ENCODE data around the gene RIT1. TPM values are rescaled to one million over a fixed set of nuclear protein-coding genes. Genes with fewer than 3 reads are reported as not detected.
A peak's percentile ranks its signal among the peaks of the same experiment; 100 is the strongest.

RIT1 gene
- total and polyA plus RNA-seq, 7 donors = 5.1 to 16.9 (median 11.1) TPM

DNA sequence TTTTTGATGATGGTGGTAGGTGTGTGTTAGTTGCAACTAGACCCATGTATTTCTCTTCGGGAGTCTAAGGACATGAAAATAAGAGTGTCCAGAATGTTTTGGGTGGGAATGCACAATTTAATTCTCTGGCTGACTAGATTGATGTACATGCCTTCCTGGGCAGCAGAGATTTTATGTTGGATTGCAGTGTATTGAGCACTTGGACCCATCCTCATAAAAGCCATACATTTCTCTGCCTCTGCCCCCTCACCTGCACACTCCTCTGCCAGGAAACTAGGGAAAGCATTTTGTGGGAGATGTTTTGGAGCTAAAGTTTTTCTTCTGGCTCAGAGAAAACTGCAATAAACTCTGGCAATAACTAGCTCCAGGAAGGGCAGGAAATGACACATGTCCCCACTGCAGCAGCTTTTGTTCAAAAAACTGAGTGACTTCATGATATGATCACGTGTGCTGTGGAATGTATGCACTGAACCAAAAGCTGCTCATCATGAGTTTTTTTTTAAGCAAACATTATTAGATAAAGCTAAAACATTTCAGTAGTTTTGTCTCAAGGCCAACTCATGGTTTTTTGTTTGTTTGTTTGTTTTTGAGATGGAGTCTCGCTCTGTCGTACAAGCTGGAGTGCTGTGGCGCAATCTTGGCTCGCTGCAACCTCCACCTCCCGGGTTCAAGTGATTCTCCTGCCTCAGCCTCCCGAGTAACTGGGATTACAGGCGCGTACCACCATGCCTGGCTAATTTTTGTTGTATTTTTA lies 17.6 kb downstream of the RIT1 start:
- Histone ChIP-seq H3K4me3 (no peak overlapping the region), H3K27ac (peak overlapping the region; percentile 74), H3K36me3 (ENCODE audit: insufficient read depth in 1 of 2, low read depth in 1 of 2) (peaks cover 0 to 30% of the 10 kb centered on the region in 2 donors), H3K9me3 (no peaks in the 10 kb centered on the region), H3K27me3 (ENCODE audit: insufficient read depth in 3 of 3, low read length in 2 of 3) (no peaks in the 10 kb centered on the region), H3K4me1 (peaks cover 10% of the 10 kb centered on the region)
- 50 to 59% (median 54%) methylated on average over 10 of the region's 10 CpGs for WGBS, 3 donors
- no peak for TF ChIP-seq CTCF (IDR thresholded peaks at IDR 0.05)
- peak in 3 of 4 donors; percentile 50 to 57 (median 56) for ATAC-seq
- no peak for DNase-seq
- intact Hi-C loops (cut with DNase I) = loop anchor here in 1 of 2 donors (10.0 kb wide), 1 partner anchor 539 kb away; no protein-coding TSS in a partner anchor

- no peak for DNase-seq
- Histone ChIP-seq H3K27ac (peak overlapping the region; percentile 74), H3K27me3 (ENCODE audit: insufficient read depth in 3 of 3, low read length in 2 of 3) (no peaks in the 10 kb centered on the region), H3K4me3 (no peak overlapping the region), H3K4me1 (peaks cover 10% of the 10 kb centered on the region), H3K36me3 (ENCODE audit: insufficient read depth in 1 of 2, low read depth in 1 of 2) (peaks cover 0 to 22% of the 10 kb centered on the region in 2 donors), H3K9me3 (no peaks in the 10 kb centered on the region)
- no peak for TF ChIP-seq CTCF (IDR thresholded peaks at IDR 0.05)
- WGBS, 3 donors = 22 to 31% (median 22%) methylated on average over 3 of the region's 3 CpGs
- intact Hi-C loops (cut with DNase I) = loop anchor here in 1 of 2 donors (10.0 kb wide), 1 partner anchor 538 kb away; no protein-coding TSS in a partner anchor
- ATAC-seq = no peak
These were observed 18.4 kb downstream of the RIT1 start for GRCh38 chr1:155892796-155893195.

DNA sequence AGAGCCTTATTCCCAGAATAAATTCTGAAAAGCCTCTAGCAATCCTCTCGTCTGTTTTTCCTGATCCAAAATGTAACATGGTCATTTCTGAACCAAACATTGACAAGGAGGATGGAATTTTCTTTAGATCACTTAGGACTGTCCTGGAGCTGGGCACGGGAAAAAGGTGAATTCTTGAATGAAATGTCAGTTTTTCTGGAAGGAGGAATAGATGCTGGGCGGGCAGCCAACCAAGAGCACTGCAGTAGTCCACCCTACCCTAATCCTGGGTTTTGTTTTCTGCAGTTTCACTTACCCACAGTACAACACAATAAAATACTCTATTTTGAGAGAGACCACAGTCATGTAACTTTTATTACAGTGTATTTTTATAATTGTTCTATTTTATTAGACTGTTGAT lies 20.9 kb downstream of the RIT1 start:
- Histone ChIP-seq H3K36me3 (ENCODE audit: insufficient read depth in 1 of 2, low read depth in 1 of 2) (no peaks in the 10 kb centered on the region), H3K27ac (no peak overlapping the region), H3K4me1 (peaks cover 10% of the 10 kb centered on the region), H3K4me3 (no peak overlapping the region), H3K9me3 (no peaks in the 10 kb centered on the region), H3K27me3 (ENCODE audit: insufficient read depth in 3 of 3, low read length in 2 of 3) (no peaks in the 10 kb centered on the region)
- TF ChIP-seq CTCF (IDR thresholded peaks at IDR 0.05) = no peak
- ATAC-seq (no peak), DNase-seq (no peak)
- intact Hi-C loops (cut with DNase I) = loop anchor here in 1 of 2 donors (10.0 kb wide), 1 partner anchor 535 kb away; no protein-coding TSS in a partner anchor
- WGBS, 3 donors = 42 to 53% (median 43%) methylated on average over 3 of the region's 3 CpGs

DNA sequence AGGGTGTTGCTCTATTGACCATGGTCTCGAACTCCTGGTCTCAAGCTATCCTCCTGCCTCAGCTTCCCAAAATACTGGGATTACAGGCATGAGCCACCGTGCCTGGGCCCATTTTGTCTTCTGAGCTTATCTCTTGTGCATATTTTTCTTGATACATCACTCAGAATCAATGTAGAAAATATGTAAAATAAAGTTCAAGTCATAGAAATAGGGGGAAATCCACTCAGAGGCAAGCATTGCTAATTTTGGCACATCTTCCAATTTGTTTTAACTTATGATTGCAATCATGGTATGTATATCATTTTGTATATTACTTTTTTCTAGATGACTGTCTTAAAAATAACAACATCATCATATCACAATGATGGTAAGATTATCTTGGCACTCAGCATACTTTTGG lies 21.6 kb downstream of the RIT1 start:
- no peak for DNase-seq
- Histone ChIP-seq H3K27ac (no peak overlapping the region), H3K27me3 (ENCODE audit: insufficient read depth in 3 of 3, low read length in 2 of 3) (no peaks in the 10 kb centered on the region), H3K4me3 (no peak overlapping the region), H3K4me1 (peaks cover 10% of the 10 kb centered on the region), H3K36me3 (ENCODE audit: insufficient read depth in 1 of 2, low read depth in 1 of 2) (no peaks in the 10 kb centered on the region), H3K9me3 (no peaks in the 10 kb centered on the region)
- 71 to 79% (median 74%) methylated on average over 2 of the region's 2 CpGs for WGBS, 3 donors
- intact Hi-C loops (cut with DNase I) = no loop called here
- TF ChIP-seq CTCF (IDR thresholded peaks at IDR 0.05) = no peak
- ATAC-seq = no peak

Data from psoas muscle (tissue), 8 donors.